GM18502 (cell line): ENCODE data around the gene HMGCS1.
A peak's percentile ranks its signal among the peaks of the same experiment; 100 is the strongest.
"Not testable (repeated sequence)": the region's sequence is repeated elsewhere in the genome, so short reads cannot be mapped to it uniquely, and the experiment has no call there.

Source experiments
- ATAC-seq: cut with Tn5 transposase; IDR thresholded peaks from one replicate; pipeline ENCODE4 v1.9.1; 2021; ENCODE audit warnings: mild to moderate bottlenecking; ENCODE audit not compliant: unreplicated experiment, poor library complexity

The HMGCS1 gene

GRCh38 chr5:43279548-43280274, 33.5 kb downstream of the HMGCS1 start:
- ATAC-seq = no peak

DNA sequence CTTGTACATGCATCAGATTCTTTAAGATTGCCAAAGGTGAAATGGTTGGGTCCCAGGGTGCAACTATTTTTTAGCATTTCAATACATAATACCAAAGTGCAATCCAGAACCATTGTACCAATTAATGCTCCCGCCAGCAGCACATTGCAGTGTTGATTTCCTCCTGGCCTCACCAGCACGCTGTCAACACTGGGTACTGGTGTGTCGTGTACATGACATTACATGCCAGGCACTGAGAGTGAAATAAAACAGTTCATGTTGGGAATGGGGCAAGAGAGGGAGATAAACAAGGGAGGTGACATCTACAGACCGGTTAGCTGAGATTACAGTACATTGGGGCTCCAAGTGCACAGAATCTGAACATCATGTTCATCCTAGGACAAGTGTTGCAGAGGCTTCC, 37.8 kb downstream of the HMGCS1 start:
- no peak for ATAC-seq

- ATAC-seq = no peak
Measured at GRCh38 chr5:43274435-43275114, 38.6 kb downstream of the HMGCS1 start.

DNA sequence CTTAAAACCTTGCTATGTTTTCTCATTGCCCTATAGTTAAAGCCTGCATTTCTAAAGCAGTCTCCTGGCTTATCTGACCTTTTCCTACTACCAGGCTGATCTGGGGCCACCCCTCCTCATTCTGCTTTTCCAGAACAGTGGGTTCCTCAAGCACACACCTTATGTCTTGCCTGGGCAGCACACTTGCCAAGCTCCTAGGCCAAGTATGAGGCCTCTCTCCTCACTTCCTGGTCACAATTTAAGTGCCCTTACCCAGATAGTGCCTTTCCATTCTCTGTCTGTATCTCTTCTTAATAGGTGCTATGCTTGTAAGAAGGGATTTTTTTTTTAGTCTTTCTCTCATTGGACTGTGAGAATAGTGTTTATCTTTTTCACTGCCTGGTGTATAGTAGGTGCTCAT, 39.7 kb downstream of the HMGCS1 start:
- no peak for ATAC-seq

DNA sequence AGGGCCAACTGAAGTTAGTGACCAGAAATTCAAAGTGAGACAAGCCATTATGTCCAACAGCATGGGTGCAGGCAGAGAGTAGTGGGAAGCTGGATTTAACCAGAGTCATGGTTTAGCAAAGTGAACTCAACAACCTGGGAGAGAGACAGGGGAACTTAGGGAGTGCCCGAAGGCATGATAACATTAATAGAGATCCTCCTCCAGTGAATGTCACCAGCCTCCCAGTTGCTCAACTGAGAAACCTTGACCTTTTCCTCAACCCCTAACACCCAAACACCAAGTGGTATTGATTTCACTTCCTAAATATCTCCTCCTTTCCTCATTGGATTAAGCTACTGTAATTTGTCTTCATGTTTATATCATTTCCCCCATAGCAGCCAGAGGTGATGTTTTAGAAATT, 42.6 kb downstream of the HMGCS1 start:
- no peak for ATAC-seq

DNA sequence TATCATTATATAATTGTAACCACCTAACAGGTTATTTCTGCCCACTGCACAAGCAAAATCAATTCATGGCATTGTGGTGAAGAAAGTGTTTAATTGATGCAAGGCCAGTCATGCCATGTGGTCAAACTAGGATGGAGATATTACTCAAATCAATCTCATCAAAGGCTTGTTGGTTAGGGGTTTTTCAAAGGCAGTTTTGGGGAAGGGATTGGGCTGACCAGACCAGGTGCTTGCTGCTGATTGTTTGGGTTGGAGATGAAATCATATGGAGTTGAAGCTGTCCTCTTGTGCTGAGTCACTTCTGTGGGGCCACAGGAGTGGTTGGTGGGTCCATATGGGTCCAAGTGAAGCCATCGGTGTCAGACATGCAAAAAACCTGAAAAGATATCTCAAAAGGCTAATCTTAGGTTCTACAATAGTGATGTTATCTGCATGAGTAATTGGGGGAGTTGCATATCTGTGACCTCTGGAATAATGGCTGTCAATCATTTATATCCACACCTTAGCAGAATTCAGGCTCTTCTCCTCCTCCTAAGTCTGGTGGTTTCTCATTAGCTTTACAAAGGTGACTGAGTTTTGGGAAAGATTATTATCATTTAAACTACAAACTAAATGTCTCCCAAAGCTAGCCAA, 44.9 kb downstream of the HMGCS1 start:
- ATAC-seq = peak; percentile 88

- not testable (repeated sequence) for ATAC-seq
Measured at GRCh38 chr5:43262269-43262668, 50.9 kb downstream of the HMGCS1 start.

- ATAC-seq = no peak
Measured at GRCh38 chr5:43258116-43258515, 55.1 kb downstream of the HMGCS1 start.

- ATAC-seq = no peak
Measured at GRCh38 chr5:43256261-43256966, 56.8 kb downstream of the HMGCS1 start.

- ATAC-seq = no peak
Measured at GRCh38 chr5:43255704-43256103, 57.5 kb downstream of the HMGCS1 start.

DNA sequence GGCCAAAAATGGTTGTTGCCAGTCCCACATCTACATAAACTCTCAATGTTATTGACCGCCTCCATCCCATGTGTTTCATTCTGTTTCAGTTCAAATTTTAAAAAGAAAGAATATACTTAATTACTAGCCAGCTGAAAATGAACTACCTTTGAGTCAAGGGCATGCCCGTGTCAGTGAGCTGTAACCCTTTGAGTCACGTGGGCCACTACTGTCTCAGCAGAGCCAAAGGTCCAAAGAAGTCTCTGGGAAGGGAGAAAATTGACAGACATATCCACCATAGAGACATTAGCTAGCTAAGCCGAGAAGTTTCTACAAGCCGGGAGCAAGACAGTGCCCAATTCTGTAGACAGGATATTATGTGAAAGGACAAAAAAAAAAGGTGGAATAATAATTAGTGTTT, 61.5 kb downstream of the HMGCS1 start:
- no peak for ATAC-seq

DNA sequence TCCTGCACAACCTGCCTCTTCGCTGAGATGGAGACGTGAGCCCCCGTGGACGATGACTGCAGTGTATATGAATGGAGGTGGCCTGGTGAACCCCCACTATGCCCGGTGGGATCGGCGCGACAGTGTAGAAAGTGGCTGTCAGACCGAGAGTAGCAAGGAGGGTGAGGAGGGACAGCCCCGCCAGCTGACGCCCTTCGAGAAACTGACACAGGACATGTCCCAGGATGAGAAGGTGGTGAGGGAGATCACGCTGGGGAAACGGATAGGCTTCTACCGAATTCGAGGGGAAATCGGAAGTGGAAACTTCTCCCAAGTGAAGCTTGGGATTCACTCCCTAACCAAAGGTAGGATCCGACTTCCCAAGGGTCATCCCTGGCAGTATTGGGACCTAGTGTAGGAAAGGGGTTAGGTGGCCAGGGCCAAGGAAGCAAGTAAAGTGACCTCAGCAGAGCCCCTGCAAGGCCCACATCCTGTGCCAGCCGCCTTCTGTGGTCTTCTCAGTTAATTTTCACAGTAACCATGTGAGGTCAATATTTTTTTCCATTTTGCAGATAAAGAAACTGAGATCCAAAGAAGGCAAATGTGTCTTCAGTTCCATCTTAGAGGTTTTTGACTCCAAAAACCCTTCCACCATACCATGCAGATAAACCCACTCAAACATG, 67.4 kb downstream of the HMGCS1 start:
- ATAC-seq = peak; percentile 50

- ATAC-seq = peak; percentile 81
Measured at GRCh38 chr5:43244823-43245565, 68.2 kb downstream of the HMGCS1 start.

- ATAC-seq = no peak
Measured at GRCh38 chr5:43243270-43243669, 69.9 kb downstream of the HMGCS1 start.

DNA sequence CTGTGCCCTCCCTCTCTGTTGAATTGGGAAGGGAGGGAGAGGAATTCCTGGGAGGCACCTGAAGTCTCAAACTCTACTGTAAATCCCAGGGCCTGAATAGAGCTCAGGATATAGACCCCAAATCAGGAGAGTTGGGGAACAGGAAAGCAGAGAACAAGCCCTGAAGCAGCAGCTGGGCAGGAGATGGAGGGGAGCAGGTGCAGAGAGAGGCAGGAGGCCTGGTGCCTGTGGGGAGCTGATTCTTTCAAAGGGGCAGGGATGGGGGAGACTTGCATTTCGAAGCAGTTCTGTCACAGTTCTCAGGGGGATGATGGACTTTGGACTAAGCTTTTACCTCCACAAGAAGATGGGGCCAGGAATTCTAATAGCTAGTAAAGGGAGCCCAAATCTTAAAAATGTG, 71.0 kb downstream of the HMGCS1 start:
- no peak for ATAC-seq
